PC-3 (cell line): ENCODE results near the gene PTCD2. TPM values are rescaled to one million over a fixed set of nuclear protein-coding genes. Genes with fewer than 3 reads are reported as not detected.

Experiments
- ATAC-seq: fragments of 200-7000 bp; cut with Tn5 transposase; 2 replicates; pipeline ENCODE4 v1.9.1; 2020; ENCODE audit warnings: mild to moderate bottlenecking, moderate library complexity
- BruUV-seq: library from RNA; stranded (reverse); fragments of 400-500 nt; replicated peaks from 2 replicates; lab custom pipeline; 2021; lab: Mats Ljungman, UMichigan
- CTCF ChIA-PET: fragments of 300-600 bp; sonication (Branson Sonifier 250); formaldehyde crosslinking; loops from one replicate; lab custom pipeline; 2022; ENCODE audit warnings: antibody characterized with exemption; lab: Charles Lee
- POLR2A ChIA-PET: fragments of 300-600 bp; sonication (Branson Sonifier 250); formaldehyde crosslinking; loops from one replicate; lab custom pipeline; 2022; ENCODE audit warnings: antibody characterized with exemption; ENCODE audit not compliant: unreplicated experiment; lab: Charles Lee
- DNase-seq: peaks from one replicate; pipeline ENCODE4 v3.0.0-alpha.2; 2015
- H2AFZ ChIP-seq: fragments of 300-600 bp; sonication (generic); 2 replicates; pipeline ENCODE4 v1.6.0; 2016; ENCODE audit warnings: antibody characterized with exemption, low read length
- H3F3A ChIP-seq: fragments of 300-600 bp; sonication (generic); one replicate; pipeline ENCODE4 v1.6.0; 2017; ENCODE audit warnings: antibody characterized with exemption, low read length, control low read depth, mild to moderate bottlenecking; ENCODE audit not compliant: unreplicated experiment
- H3K27ac ChIP-seq: fragments of 300-600 bp; sonication (generic); 2 replicates; pipeline ENCODE4 v1.5.1; 2016; ENCODE audit warnings: mild to moderate bottlenecking, low read length
- H3K27me3 ChIP-seq: fragments of 300-600 bp; sonication (generic); 2 replicates; pipeline ENCODE4 v1.6.1; 2016; ENCODE audit warnings: low read length, mixed read lengths
- H3K36me3 ChIP-seq: fragments of 300-600 bp; sonication (generic); 2 replicates; pipeline ENCODE4 v1.6.1; 2016; ENCODE audit warnings: low read depth, mixed run types, low read length, mixed read lengths
- H3K4me1 ChIP-seq: fragments of 300-600 bp; sonication (generic); 2 replicates; pipeline ENCODE4 v1.5.1; 2016; ENCODE audit warnings: low read length; ENCODE audit not compliant: insufficient read depth
- H3K4me2 ChIP-seq: fragments of 300-600 bp; sonication (generic); 2 replicates; pipeline ENCODE4 v1.6.0; 2016; ENCODE audit warnings: low read length
- H3K4me3 ChIP-seq: fragments of 300-600 bp; sonication (generic); 2 replicates; pipeline ENCODE4 v1.5.1; 2016; ENCODE audit warnings: mild to moderate bottlenecking, low read length, mixed read lengths
- H3K79me2 ChIP-seq: fragments of 300-600 bp; sonication (generic); 2 replicates; pipeline ENCODE4 v1.6.1; 2017; ENCODE audit warnings: low read length, mixed read lengths
- H3K9ac ChIP-seq: fragments of 300-600 bp; sonication (generic); 2 replicates; pipeline ENCODE4 v1.6.0; 2016; ENCODE audit warnings: mild to moderate bottlenecking, low read length
- H3K9me2 ChIP-seq: fragments of 300-600 bp; sonication (generic); replicated peaks from 2 replicates; pipeline ENCODE4 v1.6.1; 2016; ENCODE audit warnings: mixed run types, low read length, mixed read lengths
- H3K9me3 ChIP-seq: fragments of 300-600 bp; sonication (generic); 2 replicates; pipeline ENCODE4 v1.6.1; 2016; ENCODE audit warnings: low read length, mixed read lengths
- H4K20me1 ChIP-seq: fragments of 300-600 bp; sonication (generic); 2 replicates; pipeline ENCODE4 v1.6.1; 2016; ENCODE audit warnings: low read length, mixed read lengths
- EZH2 ChIP-seq: fragments of 300-600 bp; sonication (generic); IDR thresholded peaks from one replicate; pipeline ENCODE4 v1.6.1; 2017; ENCODE audit warnings: antibody characterized with exemption, mild to moderate bottlenecking, low read length; ENCODE audit not compliant: unreplicated experiment
- EZH2phosphoT487 ChIP-seq: fragments of 300-600 bp; sonication (generic); IDR thresholded peaks from 2 replicates; pipeline ENCODE4 v1.6.1; 2018; ENCODE audit warnings: mild to moderate bottlenecking, antibody characterized with exemption, low read length, borderline replicate concordance
- intact Hi-C: fragments of 100-400 bp; cut with micrococcal nuclease; formaldehyde crosslinking; loops from 2 replicates; pipeline ENCODE4 v1.9.0; 2023
- total RNA-seq: library from RNA; depleted of rRNA; stranded (reverse); fragments of >200 nt; gene quantifications from 2 replicates; pipeline ENCODE4 v1.2.3, GENCODE V29; 2014
- TF ChIP-seq, protein P1 (sequence below): fragments of 300-600 bp; sonication (generic); conservative IDR thresholded peaks from 2 replicates; pipeline ENCODE4 v1.5.1; 2017; ENCODE audit warnings: antibody characterized with exemption, low read depth, mild to moderate bottlenecking, low read length

Gene PTCD2
- total RNA-seq, 1 experiment from 2014 or later = 3.4 TPM

DNA sequence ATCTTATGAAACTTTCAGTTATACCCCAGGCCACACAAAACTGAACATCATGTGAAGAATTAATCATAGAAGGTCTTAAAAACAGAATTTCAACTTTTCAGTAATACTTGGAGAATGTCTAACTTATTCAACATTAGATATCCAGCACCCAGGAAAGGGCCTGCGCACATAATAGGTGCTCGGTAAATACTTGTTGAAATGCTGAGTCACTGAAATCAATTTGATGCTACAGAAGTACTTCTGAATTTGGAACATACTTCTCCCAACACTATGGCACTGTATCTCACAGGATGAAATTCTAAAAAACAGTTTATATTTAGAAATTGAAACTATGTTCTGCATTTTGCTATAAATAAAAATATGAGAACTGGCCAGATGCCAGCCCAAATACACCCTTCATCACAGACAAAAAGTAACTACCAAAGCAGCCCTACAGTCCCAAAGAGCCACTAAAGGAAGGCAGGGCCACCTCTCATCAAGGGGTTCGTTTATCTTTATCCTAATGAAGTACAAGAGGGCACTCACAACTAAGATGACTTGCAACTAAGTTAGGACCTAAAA is 26.6 kb upstream of the PTCD2 start:
- peaks cover 8% of the 10 kb centered on the region; the same call in 1 of the 2 replicates for H3K36me3 ChIP-seq
- POLR2A ChIA-PET = no interaction called here
- H3K9me2 ChIP-seq = no peaks in the 10 kb centered on the region
- H3K4me2 ChIP-seq = no peak overlapping the region
- H3K9ac ChIP-seq = no peak overlapping the region
- no peak overlapping the region for H3K27ac ChIP-seq
- H3K79me2 ChIP-seq = peaks cover under 1% of the 10 kb centered on the region; the same call in 1 of the 2 replicates
- no peaks in the 10 kb centered on the region for H3F3A ChIP-seq
- H4K20me1 ChIP-seq = no peaks in the 10 kb centered on the region
- ATAC-seq (no peak), DNase-seq (no peak)
- H3K27me3 ChIP-seq = no peaks in the 10 kb centered on the region
- CTCF ChIA-PET = interaction anchor here (0.6 kb wide), 1 partner anchor 317 kb away, joined by 5 read pairs; no protein-coding TSS in a partner anchor
- H3K4me3 ChIP-seq = no peak overlapping the region
- no peaks in the 10 kb centered on the region for H3K9me3 ChIP-seq
- no peak overlapping the region for H2AFZ ChIP-seq
- H3K4me1 ChIP-seq = no peaks in the 10 kb centered on the region
- no TSS peak for BruUV-seq
- intact Hi-C loops = no loop called here
- TF ChIP-seq EZH2phosphoT487 = no peak
- no peak for TF ChIP-seq EZH2
- TF ChIP-seq, protein P1, sequence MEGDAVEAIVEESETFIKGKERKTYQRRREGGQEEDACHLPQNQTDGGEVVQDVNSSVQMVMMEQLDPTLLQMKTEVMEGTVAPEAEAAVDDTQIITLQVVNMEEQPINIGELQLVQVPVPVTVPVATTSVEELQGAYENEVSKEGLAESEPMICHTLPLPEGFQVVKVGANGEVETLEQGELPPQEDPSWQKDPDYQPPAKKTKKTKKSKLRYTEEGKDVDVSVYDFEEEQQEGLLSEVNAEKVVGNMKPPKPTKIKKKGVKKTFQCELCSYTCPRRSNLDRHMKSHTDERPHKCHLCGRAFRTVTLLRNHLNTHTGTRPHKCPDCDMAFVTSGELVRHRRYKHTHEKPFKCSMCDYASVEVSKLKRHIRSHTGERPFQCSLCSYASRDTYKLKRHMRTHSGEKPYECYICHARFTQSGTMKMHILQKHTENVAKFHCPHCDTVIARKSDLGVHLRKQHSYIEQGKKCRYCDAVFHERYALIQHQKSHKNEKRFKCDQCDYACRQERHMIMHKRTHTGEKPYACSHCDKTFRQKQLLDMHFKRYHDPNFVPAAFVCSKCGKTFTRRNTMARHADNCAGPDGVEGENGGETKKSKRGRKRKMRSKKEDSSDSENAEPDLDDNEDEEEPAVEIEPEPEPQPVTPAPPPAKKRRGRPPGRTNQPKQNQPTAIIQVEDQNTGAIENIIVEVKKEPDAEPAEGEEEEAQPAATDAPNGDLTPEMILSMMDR = no peak

DNA sequence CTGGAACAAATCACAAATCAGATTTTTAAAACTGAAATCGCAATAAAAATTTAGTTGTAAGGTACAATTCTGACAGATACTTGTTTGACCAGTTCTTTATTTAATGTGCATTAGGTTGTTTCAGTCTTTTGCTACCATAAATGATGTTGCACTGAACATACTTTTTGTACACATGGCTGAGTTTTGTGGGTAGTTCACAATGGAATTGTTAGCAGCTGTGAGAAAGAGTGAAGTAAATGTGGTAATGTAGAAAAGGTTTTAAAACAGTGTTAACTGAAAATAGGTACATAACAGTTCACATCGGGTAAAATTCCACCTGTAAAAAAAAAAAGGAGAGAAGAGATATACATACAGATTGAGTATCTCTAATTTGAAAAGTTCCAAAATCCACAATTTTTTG is 25.7 kb upstream of the PTCD2 start:
- no peaks in the 10 kb centered on the region for H4K20me1 ChIP-seq
- H3K9me3 ChIP-seq = no peaks in the 10 kb centered on the region
- no peaks in the 10 kb centered on the region for H3K4me1 ChIP-seq
- TF ChIP-seq, protein P1 = no peak
- TF ChIP-seq EZH2phosphoT487 = no peak
- no peak for TF ChIP-seq EZH2
- ChIA-PET CTCF (no interaction called here), POLR2A (no interaction called here)
- DNase-seq = no peak
- intact Hi-C loops = no loop called here
- H3K27me3 ChIP-seq = no peaks in the 10 kb centered on the region
- H3K79me2 ChIP-seq = peaks cover 9% of the 10 kb centered on the region; the same call in 1 of the 2 replicates
- H3F3A ChIP-seq = no peaks in the 10 kb centered on the region
- no peak overlapping the region for H3K4me2 ChIP-seq
- no peaks in the 10 kb centered on the region for H3K9me2 ChIP-seq
- H2AFZ ChIP-seq = no peak overlapping the region
- H3K27ac ChIP-seq = no peak overlapping the region
- no TSS peak for BruUV-seq
- no peak overlapping the region for H3K4me3 ChIP-seq
- H3K36me3 ChIP-seq = peaks cover 8% of the 10 kb centered on the region; the same call in 1 of the 2 replicates
- H3K9ac ChIP-seq = no peak overlapping the region
- no peak for ATAC-seq

DNA sequence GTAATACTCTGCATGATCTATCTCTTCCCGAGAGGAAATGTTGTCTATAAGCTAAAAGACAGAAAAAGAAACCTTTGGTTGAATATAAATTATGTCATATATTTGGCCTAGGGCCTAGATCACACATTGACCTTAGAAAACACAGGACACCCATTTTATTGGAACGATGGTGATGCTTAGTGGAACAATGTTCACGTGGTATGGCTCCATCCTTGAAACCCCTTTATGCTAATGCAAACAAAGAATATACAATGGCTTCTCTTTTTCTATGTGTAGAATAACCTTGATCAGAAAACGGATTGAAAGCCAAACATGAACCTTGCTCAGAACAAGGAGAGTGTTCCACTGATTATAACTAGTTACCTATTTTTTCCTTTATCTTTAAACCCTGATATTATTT is 24.6 kb upstream of the PTCD2 start:
- Histone ChIP-seq H3K9me2 (no peaks in the 10 kb centered on the region), H3K4me3 (no peak overlapping the region), H3K27me3 (no peaks in the 10 kb centered on the region), H2AFZ (no peak overlapping the region), H3K9ac (no peak overlapping the region), H4K20me1 (no peaks in the 10 kb centered on the region), H3F3A (no peaks in the 10 kb centered on the region), H3K4me2 (no peak overlapping the region), H3K36me3 (peaks cover 8% of the 10 kb centered on the region; the same call in 1 of the 2 replicates), H3K9me3 (no peaks in the 10 kb centered on the region), H3K4me1 (no peaks in the 10 kb centered on the region), H3K27ac (no peak overlapping the region), H3K79me2 (peaks cover 20% of the 10 kb centered on the region)
- intact Hi-C loops = no loop called here
- ChIA-PET CTCF (interaction anchor here (0.6 kb wide), 1 partner anchor 422 kb away, joined by 3 read pairs; no protein-coding TSS in a partner anchor), POLR2A (no interaction called here)
- ATAC-seq (no peak), DNase-seq (no peak)
- BruUV-seq = no TSS peak
- no peak for TF ChIP-seq EZH2phosphoT487
- TF ChIP-seq, protein P1 = no peak
- no peak for TF ChIP-seq EZH2
